Measurements from ENCODE around the gene RTEL1.

RTEL1 gene

GRCh38 chr20:63625771-63626423 is 32.2 kb upstream of the RTEL1 start:
- H3K9me2 ChIP-seq (ENCODE audit: low read depth, low read length), result no peaks in the 10 kb centered on the region
- H4K20me1 ChIP-seq (ENCODE audit: insufficient read depth, low read length), result no peaks in the 10 kb centered on the region
- H3K36me3 ChIP-seq (ENCODE audit: insufficient read depth, low read length), result no peaks in the 10 kb centered on the region
- H3K4me1 ChIP-seq (ENCODE audit: insufficient read depth, low read length, severe bottlenecking), result peaks cover 30% of the 10 kb centered on the region
- no peaks in the 10 kb centered on the region for H3K27me3 ChIP-seq (ENCODE audit: insufficient read depth, low read length)
- H2AFZ ChIP-seq (ENCODE audit: low read length), result no peak overlapping the region
- peak overlapping the region; percentile 95 for H3K9ac ChIP-seq (ENCODE audit: low read length)
- H3K4me2 ChIP-seq (ENCODE audit: low read length), result peak overlapping the region; percentile 86
- no peaks in the 10 kb centered on the region for H3F3A ChIP-seq (ENCODE audit: insufficient read depth, low read length)
- peak overlapping the region; percentile 80 for H3K4me3 ChIP-seq (ENCODE audit: low read depth, low read length, poor library complexity, severe bottlenecking)
- peaks cover 35% of the 10 kb centered on the region for H3K79me2 ChIP-seq (ENCODE audit: insufficient read depth, low read length)
- H3K27ac ChIP-seq (ENCODE audit: low read depth, low read length, poor library complexity, severe bottlenecking), result peak overlapping the region; percentile 80
- H3K9me3 ChIP-seq (ENCODE audit: low read length), result no peaks in the 10 kb centered on the region
- TF ChIP-seq CTCF (IDR thresholded peaks at IDR 0.05; ENCODE audit: low read length), result no peak
- TF ChIP-seq EZH2 (IDR thresholded peaks at IDR 0.05; ENCODE audit: borderline replicate concordance, low read length), result no peak

- H3K4me3 ChIP-seq (ENCODE audit: low read depth, low read length, poor library complexity, severe bottlenecking), result peak within 1 kb of the TSS; percentile 96
- peaks cover 32% of the 10 kb centered on the region for H3K79me2 ChIP-seq (ENCODE audit: insufficient read depth, low read length)
- H3K9me3 ChIP-seq (ENCODE audit: low read length), result no peaks in the 10 kb centered on the region
- H3K9ac ChIP-seq (ENCODE audit: low read length), result peak within 1 kb of the TSS; percentile 99
- H3K4me2 ChIP-seq (ENCODE audit: low read length), result peak within 1 kb of the TSS; percentile 98
- H3K27me3 ChIP-seq (ENCODE audit: insufficient read depth, low read length), result no peaks in the 10 kb centered on the region
- H3K4me1 ChIP-seq (ENCODE audit: insufficient read depth, low read length, severe bottlenecking), result peaks cover 37% of the 10 kb centered on the region
- peak within 1 kb of the TSS; percentile 89 for H3K27ac ChIP-seq (ENCODE audit: low read depth, low read length, poor library complexity, severe bottlenecking)
- H3K9me2 ChIP-seq (ENCODE audit: low read depth, low read length), result no peaks in the 10 kb centered on the region
- no peak for TF ChIP-seq CTCF (IDR thresholded peaks at IDR 0.05; ENCODE audit: low read length)
- TF ChIP-seq EZH2 (IDR thresholded peaks at IDR 0.05; ENCODE audit: borderline replicate concordance, low read length), result no peak
- no peaks in the 10 kb centered on the region for H4K20me1 ChIP-seq (ENCODE audit: insufficient read depth, low read length)
- H3K36me3 ChIP-seq (ENCODE audit: insufficient read depth, low read length), result no peaks in the 10 kb centered on the region
- no peak within 1 kb of the TSS for H2AFZ ChIP-seq (ENCODE audit: low read length)
- H3F3A ChIP-seq (ENCODE audit: insufficient read depth, low read length), result no peaks in the 10 kb centered on the region
These were observed 31.5 kb upstream of the RTEL1 start, which contains the start of gene GMEB2 for GRCh38 chr20:63626424-63627128. Gene GMEB2, minus strand, starts transcription at chr20:63627101. Its CDS starts 7,704 bp downstream, at chr20:63619397.

GRCh38 chr20:63627129-63627750 is 30.9 kb upstream of the RTEL1 start:
- no peaks in the 10 kb centered on the region for H3K27me3 ChIP-seq (ENCODE audit: insufficient read depth, low read length)
- H3K27ac ChIP-seq (ENCODE audit: low read depth, low read length, poor library complexity, severe bottlenecking), result peak overlapping the region; percentile 89
- H3K9me3 ChIP-seq (ENCODE audit: low read length), result no peaks in the 10 kb centered on the region
- peaks cover 37% of the 10 kb centered on the region for H3K4me1 ChIP-seq (ENCODE audit: insufficient read depth, low read length, severe bottlenecking)
- no peaks in the 10 kb centered on the region for H4K20me1 ChIP-seq (ENCODE audit: insufficient read depth, low read length)
- peaks cover 25% of the 10 kb centered on the region for H3K79me2 ChIP-seq (ENCODE audit: insufficient read depth, low read length)
- H3F3A ChIP-seq (ENCODE audit: insufficient read depth, low read length), result no peaks in the 10 kb centered on the region
- no peaks in the 10 kb centered on the region for H3K9me2 ChIP-seq (ENCODE audit: low read depth, low read length)
- H2AFZ ChIP-seq (ENCODE audit: low read length), result no peak overlapping the region
- no peak for TF ChIP-seq CTCF (IDR thresholded peaks at IDR 0.05; ENCODE audit: low read length)
- TF ChIP-seq EZH2 (IDR thresholded peaks at IDR 0.05; ENCODE audit: borderline replicate concordance, low read length), result no peak
- H3K36me3 ChIP-seq (ENCODE audit: insufficient read depth, low read length), result no peaks in the 10 kb centered on the region
- H3K4me2 ChIP-seq (ENCODE audit: low read length), result peak overlapping the region; percentile 98
- H3K9ac ChIP-seq (ENCODE audit: low read length), result peak overlapping the region; percentile 99
- peak overlapping the region; percentile 96 for H3K4me3 ChIP-seq (ENCODE audit: low read depth, low read length, poor library complexity, severe bottlenecking)
